Astrocyte (in vitro differentiated cells and primary cell): ENCODE data around the gene SLC7A9. TPM values are rescaled to one million over a fixed set of nuclear protein-coding genes. Genes with fewer than 3 reads are reported as not detected.

Experiments used
- DNase-seq: peaks from one replicate; pipeline ENCODE4 v3.0.0-alpha.2; 2010; ENCODE audit warnings: low read depth
- FAIRE-seq: peaks from 2 replicates; lab custom pipeline; 2011; peaks lifted over from hg19 to GRCh38; lab: Jason Lieb, UNC
- H2AFZ ChIP-seq: 2 replicates; pipeline ENCODE4 v1.6.0; 2012; ENCODE audit warnings: low read depth, low read length, inconsistent platforms
- H3K27ac ChIP-seq: 2 replicates; pipeline ENCODE4 v1.5.1; 2011; ENCODE audit warnings: low read depth, low read length, inconsistent platforms
- H3K27me3 ChIP-seq: 2 replicates; pipeline ENCODE4 v1.6.0; 2011; ENCODE audit warnings: low read length, inconsistent platforms; ENCODE audit not compliant: insufficient read depth
- H3K36me3 ChIP-seq: 2 replicates; pipeline ENCODE4 v1.5.1; 2011; ENCODE audit warnings: low read length, inconsistent platforms; ENCODE audit not compliant: insufficient read depth
- H3K4me1 ChIP-seq: 2 replicates; pipeline ENCODE4 v1.5.1; 2011; ENCODE audit warnings: low read length, inconsistent platforms; ENCODE audit not compliant: insufficient read depth
- H3K4me2 ChIP-seq: 2 replicates; pipeline ENCODE4 v1.6.0; 2012; ENCODE audit warnings: low read length, inconsistent platforms
- H3K4me3 ChIP-seq: 2 replicates; pipeline ENCODE4 v1.5.1; 2011; ENCODE audit warnings: low read depth, mild to moderate bottlenecking, low read length, inconsistent platforms; ENCODE audit not compliant: insufficient read depth
- H3K79me2 ChIP-seq: 2 replicates; pipeline ENCODE4 v1.6.0; 2012; ENCODE audit warnings: mild to moderate bottlenecking, low read length, inconsistent platforms; ENCODE audit not compliant: insufficient read depth
- H3K9ac ChIP-seq: 2 replicates; pipeline ENCODE4 v1.6.0; 2012; ENCODE audit warnings: mild to moderate bottlenecking, low read length, inconsistent platforms
- H3K9me3 ChIP-seq: 2 replicates; pipeline ENCODE4 v1.5.1; 2012; ENCODE audit warnings: low read depth, mild to moderate bottlenecking, low read length, inconsistent platforms; ENCODE audit not compliant: insufficient read depth
- H4K20me1 ChIP-seq: 2 replicates; pipeline ENCODE4 v1.6.0; 2012; ENCODE audit warnings: low read length, inconsistent platforms; ENCODE audit not compliant: insufficient read depth
- H3K27ac Mint-ChIP-seq: one replicate; pipeline ENCODE4 v1.8.0; 2021; ENCODE audit warnings: mild to moderate bottlenecking, mixed read lengths; ENCODE audit not compliant: unreplicated experiment
- H3K27me3 Mint-ChIP-seq: one replicate; pipeline ENCODE4 v1.8.0; 2021; ENCODE audit warnings: low read depth, mixed read lengths; ENCODE audit not compliant: unreplicated experiment
- H3K36me3 Mint-ChIP-seq: one replicate; pipeline ENCODE4 v1.8.0; 2021; ENCODE audit warnings: low read depth, mixed read lengths; ENCODE audit not compliant: unreplicated experiment
- H3K4me1 Mint-ChIP-seq: one replicate; pipeline ENCODE4 v1.8.0; 2021; ENCODE audit warnings: low read depth, mixed read lengths; ENCODE audit not compliant: unreplicated experiment
- H3K4me3 Mint-ChIP-seq: one replicate; pipeline ENCODE4 v1.8.0; 2021; ENCODE audit warnings: mild to moderate bottlenecking, moderate library complexity, mixed read lengths; ENCODE audit not compliant: unreplicated experiment
- H3K9me3 Mint-ChIP-seq: one replicate; pipeline ENCODE4 v1.8.0; 2021; ENCODE audit warnings: mild to moderate bottlenecking, mixed read lengths; ENCODE audit not compliant: unreplicated experiment
- EZH2 ChIP-seq: IDR thresholded peaks from 2 replicates; pipeline ENCODE4 v1.6.1; 2012; ENCODE audit warnings: mild to moderate bottlenecking, low read length, inconsistent platforms; ENCODE audit not compliant: insufficient read depth
- total RNA-seq: library from RNA; stranded (reverse); gene quantifications from 2 replicates; pipeline ENCODE4 v1.2.1, GENCODE V29; 2021
- TF ChIP-seq, protein P1 (sequence below): IDR thresholded peaks from 2 replicates; pipeline ENCODE4 v1.5.1; 2011; ENCODE audit warnings: low read depth, mild to moderate bottlenecking, inconsistent platforms, low read length, moderate library complexity; ENCODE audit not compliant: insufficient read depth

The SLC7A9 gene
- total RNA-seq, 1 donor from 2014 or later, result 0.45 TPM

DNA sequence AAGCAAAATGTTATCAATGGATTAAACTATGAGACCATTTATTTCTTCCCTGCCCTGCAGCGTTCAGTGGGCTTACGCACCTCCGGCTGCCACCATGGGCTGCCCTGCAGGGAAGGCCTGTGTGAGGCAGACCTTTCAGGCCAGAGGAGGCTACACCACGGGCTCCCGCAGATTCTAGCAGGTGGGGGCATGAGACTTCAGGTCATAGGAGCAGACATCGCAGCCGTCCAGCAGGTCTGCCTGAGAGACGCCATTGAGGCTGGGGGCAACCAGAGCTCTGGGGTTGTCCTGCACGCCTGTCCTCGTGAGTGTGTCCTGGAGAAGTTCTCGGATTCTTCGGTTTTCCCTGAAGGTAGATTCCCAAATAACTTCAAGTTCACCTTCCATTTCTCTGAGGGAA, 9.4 kb upstream of the SLC7A9 start:
- Histone ChIP-seq H4K20me1 (no peaks in the 10 kb centered on the region), H3K79me2 (no peaks in the 10 kb centered on the region), H3K9ac (no peak overlapping the region), H3K4me1 (peaks cover 9% of the 10 kb centered on the region), H3K27me3 (no peaks in the 10 kb centered on the region), H3K9me3 (no peaks in the 10 kb centered on the region), H2AFZ (no peak overlapping the region), H3K36me3 (no peaks in the 10 kb centered on the region), H3K4me3 (no peak overlapping the region), H3K4me2 (no peak overlapping the region), H3K27ac (no peak overlapping the region)
- Mint-ChIP-seq H3K4me1 (no peaks in the 10 kb centered on the region), H3K27ac (no peak overlapping the region), H3K9me3 (no peaks in the 10 kb centered on the region), H3K36me3 (peaks cover 11% of the 10 kb centered on the region), H3K4me3 (peak overlapping the region; percentile 66), H3K27me3 (no peaks in the 10 kb centered on the region)
- TF ChIP-seq, protein P1, sequence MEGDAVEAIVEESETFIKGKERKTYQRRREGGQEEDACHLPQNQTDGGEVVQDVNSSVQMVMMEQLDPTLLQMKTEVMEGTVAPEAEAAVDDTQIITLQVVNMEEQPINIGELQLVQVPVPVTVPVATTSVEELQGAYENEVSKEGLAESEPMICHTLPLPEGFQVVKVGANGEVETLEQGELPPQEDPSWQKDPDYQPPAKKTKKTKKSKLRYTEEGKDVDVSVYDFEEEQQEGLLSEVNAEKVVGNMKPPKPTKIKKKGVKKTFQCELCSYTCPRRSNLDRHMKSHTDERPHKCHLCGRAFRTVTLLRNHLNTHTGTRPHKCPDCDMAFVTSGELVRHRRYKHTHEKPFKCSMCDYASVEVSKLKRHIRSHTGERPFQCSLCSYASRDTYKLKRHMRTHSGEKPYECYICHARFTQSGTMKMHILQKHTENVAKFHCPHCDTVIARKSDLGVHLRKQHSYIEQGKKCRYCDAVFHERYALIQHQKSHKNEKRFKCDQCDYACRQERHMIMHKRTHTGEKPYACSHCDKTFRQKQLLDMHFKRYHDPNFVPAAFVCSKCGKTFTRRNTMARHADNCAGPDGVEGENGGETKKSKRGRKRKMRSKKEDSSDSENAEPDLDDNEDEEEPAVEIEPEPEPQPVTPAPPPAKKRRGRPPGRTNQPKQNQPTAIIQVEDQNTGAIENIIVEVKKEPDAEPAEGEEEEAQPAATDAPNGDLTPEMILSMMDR, result no peak
- no peak for TF ChIP-seq EZH2
- FAIRE-seq, result no peak
- no peak for DNase-seq

GRCh38 chr19:32877977-32878745, 8.6 kb upstream of the SLC7A9 start:
- Histone ChIP-seq H2AFZ (no peak overlapping the region), H3K4me1 (peaks cover 9% of the 10 kb centered on the region), H3K9me3 (no peaks in the 10 kb centered on the region), H4K20me1 (no peaks in the 10 kb centered on the region), H3K36me3 (no peaks in the 10 kb centered on the region), H3K27ac (no peak overlapping the region), H3K9ac (no peak overlapping the region), H3K4me3 (no peak overlapping the region), H3K4me2 (no peak overlapping the region), H3K27me3 (no peaks in the 10 kb centered on the region), H3K79me2 (no peaks in the 10 kb centered on the region)
- TF ChIP-seq EZH2, result no peak
- TF ChIP-seq, protein P1, result no peak
- Mint-ChIP-seq H3K4me1 (no peaks in the 10 kb centered on the region), H3K36me3 (peaks cover 11% of the 10 kb centered on the region), H3K4me3 (no peak overlapping the region), H3K9me3 (no peaks in the 10 kb centered on the region), H3K27me3 (no peaks in the 10 kb centered on the region), H3K27ac (no peak overlapping the region)
- FAIRE-seq (no peak), DNase-seq (no peak)

- Mint-ChIP-seq H3K4me3 (no peak overlapping the region), H3K27ac (no peak overlapping the region), H3K36me3 (peaks cover 11% of the 10 kb centered on the region), H3K27me3 (no peaks in the 10 kb centered on the region), H3K9me3 (no peaks in the 10 kb centered on the region), H3K4me1 (no peaks in the 10 kb centered on the region)
- Histone ChIP-seq H3K4me2 (peak overlapping the region; percentile 44), H3K27me3 (no peaks in the 10 kb centered on the region), H2AFZ (no peak overlapping the region), H3K27ac (peak overlapping the region; percentile 69), H3K9me3 (no peaks in the 10 kb centered on the region), H3K36me3 (no peaks in the 10 kb centered on the region), H3K4me1 (peaks cover 9% of the 10 kb centered on the region), H3K4me3 (no peak overlapping the region), H3K79me2 (no peaks in the 10 kb centered on the region), H3K9ac (peak overlapping the region; percentile 61), H4K20me1 (no peaks in the 10 kb centered on the region)
- no peak for TF ChIP-seq EZH2
- TF ChIP-seq, protein P1, result no peak
- DNase-seq, result no peak
- no peak for FAIRE-seq
Observed at GRCh38 chr19:32877323-32877912, 7.9 kb upstream of the SLC7A9 start.
